Heart left ventricle (tissue), 16 donors: ENCODE results near the gene STK40. TPM values are rescaled to one million over a fixed set of nuclear protein-coding genes. Genes with fewer than 3 reads are reported as not detected.

Experiments
- ATAC-seq, 4 donors: fragments of 200-7000 bp; cut with Tn5 transposase; one replicate each; pipeline ENCODE4 v1.9.1; 2020 to 2022; ENCODE audit warnings: moderate library complexity in 4 of 4, mild to moderate bottlenecking in 3 of 4, moderate number of reproducible peaks in 1 of 4
- DNase-seq, 5 donors: peaks; one replicate each; pipeline ENCODE4 v3.0.0-alpha.2; 2020
- H3K27ac ChIP-seq, 12 donors: fragments of 200-600 bp; sonication (generic) in 4 of 12; one replicate each; pipeline versions ENCODE4 v1.5.0 to v1.8.0; 2016 to 2022; ENCODE audit warnings: mild to moderate bottlenecking in 2 of 12
- H3K27me3 ChIP-seq, 9 donors: fragments of 200-600 bp; sonication (generic) in 2 of 9; one replicate each; pipeline versions ENCODE4 v1.5.1 to v1.8.0; 2016 to 2022; ENCODE audit warnings: mild to moderate bottlenecking in 3 of 9
- H3K36me3 ChIP-seq, 9 donors: fragments of 200-600 bp; sonication (generic) in 2 of 9; one replicate each; pipeline versions ENCODE4 v1.5.0 to v1.8.0; 2018 to 2022; ENCODE audit warnings: mild to moderate bottlenecking in 2 of 9
- H3K4me1 ChIP-seq, 12 donors: fragments of 200-600 bp; sonication (generic) in 4 of 12; one replicate each; pipeline versions ENCODE4 v1.5.0 to v1.8.0; 2016 to 2022; ENCODE audit warnings: mild to moderate bottlenecking in 3 of 12
- H3K4me3 ChIP-seq, 12 donors: fragments of 200-600 bp; sonication (generic) in 4 of 12; one replicate each; pipeline versions ENCODE4 v1.5.0 to v1.8.0; 2017 to 2022; ENCODE audit warnings: mild to moderate bottlenecking in 9 of 12, moderate library complexity in 4 of 12
- H3K9me3 ChIP-seq, 12 donors: fragments of 200-600 bp; sonication (generic) in 4 of 12; one replicate each; pipeline versions ENCODE4 v1.5.0 to v1.8.0; 2016 to 2022; ENCODE audit warnings: mild to moderate bottlenecking in 1 of 12
- CTCF ChIP-seq, 12 donors: fragments of 200-600 bp; sonication (generic) in 4 of 12; IDR thresholded peaks; one replicate each; pipeline versions ENCODE4 v1.5.0 to v1.8.0; 2018 to 2022; ENCODE audit warnings: antibody characterized with exemption in 12 of 12, mild to moderate bottlenecking in 5 of 12
- POLR2A ChIP-seq, 2 donors: fragments of 450-650 bp; IDR thresholded peaks; one replicate each; pipeline ENCODE4 v1.6.1; 2017; ENCODE audit warnings: antibody characterized with exemption in 2 of 2, mild to moderate bottlenecking in 2 of 2, moderate library complexity in 2 of 2
- WGBS, 4 donors: extraction: QIAGEN DNeasy Blood & Tissue Kit in 2 of 4; methylation state at CpG; one replicate each; pipeline versions ENCODE4 v1.1.5 to v1.1.7; 2013 to 2018; 5-methylcytosine and 5-hydroxymethylcytosine counted together
- intact Hi-C, 10 donors: fragments of 100-400 bp; cut with DNase I; formaldehyde crosslinking; loops; one replicate each; pipeline versions ENCODE4 v1.11.1 to v1.14.2; 2022
- polyA plus RNA-seq, 2 donors: library from polyadenylated mRNA; stranded (reverse); fragments of 200-250 nt; gene quantifications; one replicate each; pipeline ENCODE4 v1.2.3, GENCODE V29; 2013
- total RNA-seq, 9 donors: library from RNA; depleted of rRNA in 2 of 9; stranded (reverse); fragments of >200 nt in 2 of 9; fragmentation: NEBNext Ultra II Directional in 3 of 9; extraction: Animal tissue kit (Norgen Biotek cat#: 25700) in 3 of 9; gene quantifications; one replicate each; pipeline versions ENCODE4 v1.1.0 to v1.2.4, GENCODE V29; 2016 to 2023
- donor health status: ischemic (EF 13 %, LVEDD 7.1; RV severe dilation, severe dysfunction).
- donor health status: healthy with polysubstance abuse.
- donor health status: DM: no; HTN: yes; CAD: no.
- donor health status: DM: no; HTN: no; CAD: no.
- donor health status: ischemic (EF 25% LVEDD 6.9; RV normal size, moderate dysfunction).
- donor health status: ischemic (EF 25% LVEDD 5.7; RV mildly dilated, moderate dysfunction).
- donor health status: healthy.
- donor health status: DM: yes; HTN: yes; CAD: no.
- donor health status: ischemic (EF 35%, LVEDD 5.7; RV mildly dilated, moderate dysfunction).
- donor health status: nonischemic (EF 11% LVEDD 7.7; RV severe dilation, severe dysfunction).
- donor health status: DM: yes; HTN: yes; CAD: no.
- donor health status: PGD.
- donor health status: ischemic (EF 29% LVEDD 5.4; RV normal size, mild dysfunction).
- donor health status: nonischemic (EF 23%, LVEDD 6.1; RV moderate dilation, normal function).

The STK40 gene
- total and polyA plus RNA-seq, 11 donors, result 27.9 to 114 (median 59.4) TPM

- H3K9me3 ChIP-seq, result no peaks in the 10 kb centered on the region
- intact Hi-C loops, result loop anchor here in 1 of 10 donors (10.0 kb wide), 1 partner anchor 191 kb away; no protein-coding TSS in a partner anchor
- DNase-seq (no peak), ATAC-seq (no peak)
- no peaks in the 10 kb centered on the region for H3K27me3 ChIP-seq
- 74 to 94% (median 88%) methylated on average over 2 of the region's 2 CpGs for WGBS, 4 donors
- H3K36me3 ChIP-seq, result peaks cover 0 to 98% (median 91%) of the 10 kb centered on the region in 9 donors
- no peak overlapping the region for H3K27ac ChIP-seq
- TF ChIP-seq POLR2A (IDR thresholded peaks at IDR 0.05) (no peak), CTCF (IDR thresholded peaks at IDR 0.05) (no peak)
- peaks cover 0 to 16% (median 8%) of the 10 kb centered on the region in 12 donors for H3K4me1 ChIP-seq
- no peak overlapping the region for H3K4me3 ChIP-seq
These were observed 90.3 kb downstream of the STK40 start for GRCh38 chr1:36295390-36295789.

Other genes with a start within 250 kb of the STK40 start
- gene TRAPPC3, start 236.4 kb downstream of the STK40 start, total RNA-seq, result 10 to 100 TPM; 45.3 to 77.2 (median 52.9) TPM
- gene TRAPPC3, start 236.4 kb downstream of the STK40 start, polyA plus RNA-seq, result 10 to 100 TPM; 40.8 to 89.6 TPM
- 100 to 1,000 TPM; 249 to 706 (median 328) TPM for gene MAP7D1, start 229.8 kb downstream of the STK40 start, total RNA-seq
- 100 to 1,000 TPM; 236 to 331 TPM for gene MAP7D1, start 229.8 kb downstream of the STK40 start, polyA plus RNA-seq
- gene THRAP3, start 161.5 kb downstream of the STK40 start, total RNA-seq, result 100 to 1,000 TPM in 4 of 9 donors, 10 to 100 TPM in 5; 68.6 to 106 (median 92.8) TPM
- 10 to 100 TPM; 27.9 to 36.5 TPM for gene THRAP3, start 161.5 kb downstream of the STK40 start, polyA plus RNA-seq
- 1 to 10 TPM in 5 of 9 donors, under 1 TPM in 4; 0.38 to 3.1 (median 1.4) TPM for gene SH3D21, start 79.6 kb downstream of the STK40 start, total RNA-seq
- gene SH3D21, start 79.6 kb downstream of the STK40 start, polyA plus RNA-seq, result 1 to 10 TPM in 1 of 2 donors, under 1 TPM in 1; 0.72 to 2.2 TPM
- gene EVA1B, start 62.3 kb downstream of the STK40 start, total RNA-seq, result 10 to 100 TPM in 6 of 9 donors, 1 to 10 TPM in 3; 5.9 to 42.3 (median 10.8) TPM
- 10 to 100 TPM; 13.6 to 21.4 TPM for gene EVA1B, start 62.3 kb downstream of the STK40 start, polyA plus RNA-seq
- gene LSM10, start 12.0 kb upstream of the STK40 start, total RNA-seq, result 10 to 100 TPM; 39.1 to 68.7 (median 49.7) TPM
- gene LSM10, start 12.0 kb upstream of the STK40 start, polyA plus RNA-seq, result 10 to 100 TPM; 72.7 to 95.9 TPM
- gene OSCP1, start 64.5 kb upstream of the STK40 start, total RNA-seq, result 10 to 100 TPM in 1 of 9 donors, 1 to 10 TPM in 8; 5.1 to 10.3 (median 6.0) TPM
- 10 to 100 TPM in 1 of 2 donors, 1 to 10 TPM in 1; 3.8 to 11.5 TPM for gene OSCP1, start 64.5 kb upstream of the STK40 start, polyA plus RNA-seq
- 100 to 1,000 TPM in 5 of 9 donors, 10 to 100 TPM in 4; 83.5 to 137 (median 108) TPM for gene MRPS15, start 78.5 kb upstream of the STK40 start, total RNA-seq
- gene MRPS15, start 78.5 kb upstream of the STK40 start, polyA plus RNA-seq, result 100 to 1,000 TPM; 130 to 396 TPM
- 10 to 100 TPM in 2 of 9 donors, 1 to 10 TPM in 7; 1.5 to 22.7 (median 4.5) TPM for gene CSF3R, start 97.0 kb upstream of the STK40 start, total RNA-seq
- gene CSF3R, start 97.0 kb upstream of the STK40 start, polyA plus RNA-seq, result 1 to 10 TPM; 2.9 to 4.1 TPM